ENCODE results near the gene SERPINB3.
A peak's percentile ranks its signal among the peaks of the same experiment; 100 is the strongest.
"Not testable (repeated sequence)": the region's sequence is repeated elsewhere in the genome, so short reads cannot be mapped to it uniquely, and the experiment has no call there.

Gene SERPINB3

DNA sequence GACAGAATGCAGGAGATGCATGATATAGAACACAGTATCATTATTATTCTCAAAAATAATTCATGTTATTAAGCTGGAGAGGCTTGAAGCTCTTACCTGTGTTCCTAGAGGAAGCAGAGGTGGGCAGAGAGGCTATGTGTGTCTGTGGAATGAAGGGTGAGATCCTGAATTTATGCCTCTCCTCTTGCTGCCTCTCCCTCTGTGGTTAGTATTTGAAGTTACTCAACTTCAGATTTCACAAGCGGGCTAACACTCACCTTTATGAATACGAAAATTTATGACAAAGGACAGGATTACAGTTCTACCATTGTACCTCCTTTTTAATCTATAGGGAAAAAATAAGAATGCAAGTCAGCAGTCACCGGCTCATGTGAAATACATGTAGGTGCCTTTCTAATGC is at the start of gene SERPINB3:
Gene SERPINB3 (minus strand): TSS at position 144 of the 400 bp plus-strand sequence. CDS start 677 bp downstream, outside the sequence.
- FAIRE-seq = not testable (repeated sequence)

DNA sequence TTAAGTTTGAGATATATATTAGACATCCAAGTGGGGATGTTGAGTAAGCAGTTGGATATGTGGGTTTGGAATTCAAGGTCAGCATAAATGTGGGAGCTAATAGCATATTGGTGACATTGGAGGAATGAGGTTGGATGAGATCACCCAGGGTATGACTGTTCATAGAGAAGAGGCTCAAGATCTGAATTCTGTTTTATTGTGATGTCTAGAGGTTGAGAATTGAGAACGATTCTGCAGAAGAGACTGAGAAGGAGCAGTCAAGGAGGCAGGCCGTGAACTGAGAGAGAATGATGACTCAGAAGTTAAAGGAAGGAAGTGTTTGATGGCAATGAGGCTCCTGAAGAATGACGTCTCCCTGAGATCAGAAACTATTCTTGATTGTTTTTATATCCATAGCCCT is 47.0 kb upstream of the SERPINB3 start:
- FAIRE-seq = no peak

DNA sequence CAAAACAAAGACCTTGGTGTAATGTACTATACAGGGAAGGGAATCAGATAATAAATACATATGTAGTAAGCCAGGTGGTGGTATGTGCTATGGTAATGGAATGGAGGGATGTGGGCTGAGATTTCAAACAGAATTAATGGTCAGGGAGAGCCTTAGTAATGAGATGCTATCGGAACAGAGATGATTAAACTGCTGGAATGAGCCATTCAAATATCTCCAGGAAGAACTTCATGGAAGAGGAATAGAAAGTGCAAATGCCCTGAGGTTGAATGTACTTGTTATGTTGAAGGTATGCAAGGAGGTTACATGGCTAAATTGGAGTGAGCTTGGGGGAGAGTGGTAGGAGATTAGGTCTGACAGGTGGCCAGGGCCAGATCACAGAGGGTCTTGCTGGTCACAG is 46.1 kb upstream of the SERPINB3 start:
- FAIRE-seq = no peak

DNA sequence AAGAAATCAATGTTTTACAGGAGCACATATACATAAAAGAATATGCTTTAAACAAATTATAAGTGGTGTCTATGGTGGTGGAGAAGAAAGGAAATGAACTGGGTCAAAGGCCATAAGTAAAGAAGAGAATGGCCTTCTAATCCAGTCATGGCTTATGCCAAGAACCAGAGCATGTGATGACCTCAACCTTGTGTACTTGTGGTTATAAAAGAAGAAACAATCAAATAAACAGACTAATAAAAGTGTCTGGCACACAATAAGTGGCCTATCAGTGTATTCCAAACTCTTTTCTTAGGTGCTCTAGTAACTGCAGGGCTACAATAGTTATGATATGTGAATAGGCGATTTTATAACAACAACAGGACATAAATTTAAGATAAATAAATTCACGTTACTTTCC is 43.7 kb upstream of the SERPINB3 start:
- FAIRE-seq = no peak

DNA sequence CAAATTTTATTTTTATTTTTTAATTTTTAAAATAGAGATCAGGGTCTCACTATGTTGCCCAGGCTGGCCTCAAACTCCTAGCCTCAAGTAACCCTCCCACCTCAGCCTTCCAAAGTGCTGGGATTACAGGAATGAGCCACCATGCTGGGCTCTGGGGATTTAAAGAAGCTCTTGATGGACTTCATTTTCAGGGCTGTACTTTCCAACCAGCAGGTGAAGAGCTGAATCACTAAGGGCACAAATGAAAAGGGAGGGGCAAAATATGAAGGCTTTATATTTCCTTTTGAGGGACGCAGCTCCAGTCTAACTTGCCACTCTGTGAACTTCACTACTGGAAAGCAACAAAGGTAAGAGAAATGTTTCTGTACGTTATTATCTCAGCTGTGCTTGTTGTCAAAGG is 41.0 kb upstream of the SERPINB3 start, which contains the start of gene SERPINB11:
Gene SERPINB11 (plus strand): TSS at position 301 of the 400 bp plus-strand sequence. CDS start 7,234 bp downstream, outside the sequence.
- no peak for FAIRE-seq

DNA sequence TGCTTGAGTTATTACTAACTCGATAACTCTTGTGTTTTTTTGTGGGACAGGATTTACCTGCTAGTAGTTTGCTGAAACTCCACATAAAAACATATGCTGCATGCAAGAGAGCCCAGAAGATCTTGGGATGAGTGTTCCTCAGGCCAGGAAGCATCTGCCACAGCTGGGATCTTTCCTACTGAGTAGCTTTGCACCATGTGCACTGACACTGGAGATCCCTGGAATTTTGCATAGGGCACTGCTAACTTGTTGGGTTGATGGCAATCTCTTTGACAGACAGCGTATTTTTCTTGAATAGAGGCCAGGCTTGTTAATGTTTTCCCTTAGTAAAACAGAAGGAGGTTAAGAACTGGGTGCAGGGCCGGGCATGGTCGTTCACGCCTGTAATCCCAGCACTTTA is 40.3 kb upstream of the SERPINB3 start:
- no peak for FAIRE-seq

DNA sequence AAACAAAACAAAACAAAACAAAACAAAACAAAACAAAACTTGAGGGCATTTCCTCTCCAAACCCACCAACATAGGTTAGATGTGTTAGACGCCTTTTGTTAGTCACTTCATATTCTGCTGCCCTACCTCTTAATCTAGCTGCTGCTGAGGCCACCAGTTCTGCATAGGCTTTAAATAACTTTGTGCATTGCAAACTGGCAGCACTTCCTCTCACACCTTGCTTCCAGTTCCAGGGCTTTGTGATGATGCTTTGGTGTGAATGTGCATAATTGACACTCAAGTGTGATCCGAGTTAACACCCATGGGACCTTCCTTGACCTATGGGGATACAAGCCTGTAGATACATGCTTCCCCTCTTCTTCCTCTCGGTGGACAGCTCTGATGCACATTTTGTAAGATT is 38.8 kb upstream of the SERPINB3 start:
- FAIRE-seq = no peak

DNA sequence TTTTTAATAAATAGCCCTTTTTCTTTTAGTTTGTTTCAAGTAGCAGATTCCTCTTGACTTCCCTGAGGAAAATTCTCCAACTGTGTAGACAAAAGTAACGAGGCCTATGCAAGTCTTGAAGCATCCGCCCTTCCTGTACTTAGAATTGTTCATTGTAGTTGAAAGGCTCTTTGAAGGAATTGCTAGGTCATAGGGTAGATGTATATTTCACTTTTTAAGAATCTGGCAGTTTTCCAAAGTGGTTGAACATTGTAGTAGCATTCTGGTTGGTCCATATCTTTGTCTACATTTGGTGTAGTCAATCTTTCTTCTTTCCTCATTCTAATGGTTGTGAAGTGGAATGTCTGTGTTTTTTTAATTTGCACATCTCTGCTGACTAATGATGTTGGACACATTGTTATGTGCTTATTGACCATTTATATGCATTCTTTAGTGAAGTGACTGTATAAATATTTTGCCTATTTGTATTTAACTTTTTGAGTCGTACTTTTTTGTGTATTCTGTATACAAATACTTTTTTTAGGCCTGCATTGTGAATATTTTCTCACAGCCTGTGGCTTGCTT is 35.5 kb upstream of the SERPINB3 start:
- FAIRE-seq = peak; percentile 75

DNA sequence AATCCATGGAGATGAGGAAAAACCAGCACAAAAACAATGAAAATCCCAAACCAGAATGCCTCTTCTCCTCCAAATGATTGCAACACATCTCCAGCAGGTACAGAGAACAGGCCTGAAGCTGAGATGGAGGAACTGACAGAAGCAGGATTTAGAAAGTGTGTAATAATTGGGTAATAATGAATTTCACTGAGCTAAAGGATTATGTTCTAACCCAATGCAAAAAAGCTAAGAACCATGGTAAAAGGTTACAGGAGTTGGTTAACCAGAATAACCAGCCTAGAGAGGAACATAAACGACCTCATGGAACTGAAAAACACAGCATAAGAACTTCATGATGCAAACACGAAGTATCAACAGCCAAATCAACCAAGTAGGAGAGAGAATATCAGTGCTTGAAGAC is 27.4 kb upstream of the SERPINB3 start:
- FAIRE-seq = no peak

DNA sequence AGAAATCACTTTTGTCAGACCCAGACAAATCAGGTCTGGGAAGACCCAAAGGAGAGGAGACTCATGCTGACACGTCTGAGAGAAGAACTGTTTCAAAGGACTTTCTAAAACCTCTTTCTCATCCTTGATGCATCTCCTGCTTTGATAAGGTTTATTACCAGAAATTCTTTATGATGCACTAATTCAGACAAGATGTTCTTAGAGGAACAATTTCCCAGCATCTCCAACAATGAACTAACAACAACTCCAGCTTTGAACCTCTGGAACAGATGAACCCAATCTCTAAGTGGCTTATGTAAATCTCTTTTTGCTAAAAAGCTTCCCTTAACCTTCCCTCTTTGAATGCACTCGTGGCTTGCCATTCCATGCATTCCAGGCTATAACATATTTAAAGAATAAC is 25.2 kb upstream of the SERPINB3 start:
- no peak for FAIRE-seq

DNA sequence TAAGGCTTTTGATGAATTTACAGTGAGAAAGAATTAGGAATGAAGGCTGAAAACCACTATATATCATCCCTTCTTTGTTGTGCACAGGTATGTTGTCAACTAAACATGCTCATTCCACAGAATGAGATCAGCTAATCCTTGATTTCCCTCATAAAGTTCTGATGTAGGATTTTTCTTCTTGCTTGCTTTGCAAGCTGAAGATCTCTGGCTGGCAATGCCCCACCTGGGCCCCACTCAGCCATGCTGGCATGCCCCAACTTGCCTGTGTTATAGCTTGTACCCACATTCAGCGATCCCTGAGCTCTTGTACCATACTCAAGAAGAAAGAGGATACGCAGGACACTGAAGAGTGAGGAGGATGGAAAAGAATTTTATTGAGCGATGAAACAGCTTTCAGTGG is 23.0 kb upstream of the SERPINB3 start:
- no peak for FAIRE-seq

DNA sequence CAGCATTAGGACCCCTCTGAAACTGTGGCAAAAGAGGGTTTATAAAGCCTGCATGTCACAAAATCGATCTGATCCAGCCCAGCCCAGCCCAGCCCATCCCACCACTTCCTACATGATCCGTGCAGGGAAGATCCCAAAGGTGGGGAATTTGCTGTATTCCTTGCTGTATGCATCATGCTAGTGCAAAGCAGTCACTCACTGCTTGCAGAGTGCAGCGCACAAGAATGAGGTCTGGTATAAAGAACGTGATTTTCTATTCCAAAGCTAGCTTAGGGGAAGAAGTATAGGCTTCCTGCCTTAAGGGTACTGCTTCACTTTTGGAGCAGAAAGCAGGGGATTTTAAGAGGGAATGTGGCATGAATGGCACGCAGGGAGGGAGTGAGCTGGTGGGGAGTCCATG is 22.2 kb upstream of the SERPINB3 start:
- FAIRE-seq = no peak

DNA sequence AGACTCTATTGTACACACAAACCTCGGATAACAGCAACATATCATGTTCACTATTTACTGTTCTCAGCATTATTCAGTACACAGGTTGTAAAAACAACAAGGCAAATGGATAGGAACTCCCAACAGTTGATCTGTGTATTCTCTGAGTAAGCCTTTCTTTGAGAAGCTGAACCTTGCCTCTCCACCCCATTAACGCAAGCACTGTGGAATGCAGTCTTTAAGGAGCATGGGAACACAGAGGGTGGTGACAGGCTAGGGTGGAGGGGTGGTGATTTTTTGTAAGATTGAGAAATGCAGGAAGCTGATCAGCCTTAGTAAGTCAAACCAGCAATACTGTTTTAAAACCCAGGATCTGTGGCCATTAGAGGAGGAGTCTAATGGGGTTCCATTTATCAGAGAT is 21.5 kb upstream of the SERPINB3 start:
- no peak for FAIRE-seq

DNA sequence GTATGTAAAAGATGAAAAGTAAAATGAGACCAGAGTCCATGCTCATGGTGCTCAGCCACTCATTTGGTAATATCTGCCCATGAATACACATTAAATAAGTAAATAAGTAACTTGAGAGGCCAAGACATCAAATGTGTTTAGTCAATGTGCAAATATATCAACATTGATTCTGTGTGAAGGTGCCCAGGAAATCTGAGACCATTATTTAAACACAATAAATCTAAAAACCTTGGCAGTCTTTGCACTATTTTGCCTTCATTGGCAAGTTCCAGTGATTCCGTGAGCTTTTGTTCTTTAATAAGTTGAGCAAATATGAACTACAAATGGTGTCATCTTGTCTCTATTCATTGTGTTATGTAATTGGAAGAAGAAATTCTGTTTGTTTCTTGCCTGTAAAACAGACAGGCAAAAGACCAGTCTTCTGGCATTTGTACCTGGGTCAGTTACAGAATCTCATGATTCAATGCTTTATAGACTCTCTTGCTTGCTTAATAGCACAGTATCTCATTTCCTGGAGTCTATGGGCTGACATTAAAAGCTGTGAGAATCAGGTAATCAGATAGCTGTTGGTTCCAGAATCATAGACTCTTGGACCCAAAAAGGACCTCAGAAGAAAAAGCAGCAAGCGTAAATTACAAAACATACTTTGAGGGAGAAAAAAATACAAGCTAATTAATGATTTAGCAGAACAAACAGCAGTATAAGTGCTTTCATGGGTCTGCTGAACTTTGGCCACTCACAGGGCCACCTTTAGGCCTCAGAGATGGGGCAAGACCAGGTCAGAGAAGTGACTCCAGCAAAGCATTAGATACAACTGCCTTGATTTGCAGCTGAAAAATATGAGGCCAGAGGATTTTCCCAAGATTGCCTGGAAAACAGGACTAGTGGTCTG is 20.0 kb upstream of the SERPINB3 start:
- peak; percentile 51 for FAIRE-seq

DNA sequence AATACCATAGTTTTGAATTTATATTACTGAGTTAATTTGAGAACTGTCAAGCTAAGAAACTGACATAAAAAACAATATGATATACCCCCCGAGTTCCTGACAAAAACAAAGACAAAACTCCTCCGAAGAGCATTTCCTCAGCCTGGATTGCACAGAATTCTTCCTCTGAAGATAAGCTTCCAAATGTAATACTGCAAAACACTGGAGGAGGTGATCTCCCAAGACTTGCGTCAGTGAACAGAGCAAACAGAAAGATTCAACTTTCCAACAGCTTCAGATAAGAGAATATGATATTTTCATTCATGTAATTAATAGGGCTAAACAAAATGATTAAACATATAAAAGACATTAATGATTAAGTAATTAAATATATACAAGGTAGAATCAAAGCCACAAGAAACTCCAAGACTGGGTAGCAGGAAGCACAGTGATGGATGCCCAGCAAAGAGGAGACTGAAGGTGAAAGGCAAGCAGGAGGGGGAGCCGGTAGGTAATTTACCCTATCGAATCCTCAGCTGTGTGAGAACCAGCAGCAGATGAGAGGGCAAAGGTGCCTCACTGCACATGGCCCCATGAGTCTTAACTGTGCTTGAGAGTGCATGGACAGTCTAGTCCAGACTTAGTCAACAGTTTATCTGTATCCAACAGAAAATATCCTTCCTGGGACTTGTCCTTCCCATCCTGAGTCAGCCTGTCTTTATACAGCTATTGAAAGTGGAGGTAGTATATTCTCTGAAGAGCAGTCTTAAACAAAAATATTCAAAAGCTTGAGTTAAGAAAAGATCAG is 18.3 kb upstream of the SERPINB3 start:
- no peak for FAIRE-seq

DNA sequence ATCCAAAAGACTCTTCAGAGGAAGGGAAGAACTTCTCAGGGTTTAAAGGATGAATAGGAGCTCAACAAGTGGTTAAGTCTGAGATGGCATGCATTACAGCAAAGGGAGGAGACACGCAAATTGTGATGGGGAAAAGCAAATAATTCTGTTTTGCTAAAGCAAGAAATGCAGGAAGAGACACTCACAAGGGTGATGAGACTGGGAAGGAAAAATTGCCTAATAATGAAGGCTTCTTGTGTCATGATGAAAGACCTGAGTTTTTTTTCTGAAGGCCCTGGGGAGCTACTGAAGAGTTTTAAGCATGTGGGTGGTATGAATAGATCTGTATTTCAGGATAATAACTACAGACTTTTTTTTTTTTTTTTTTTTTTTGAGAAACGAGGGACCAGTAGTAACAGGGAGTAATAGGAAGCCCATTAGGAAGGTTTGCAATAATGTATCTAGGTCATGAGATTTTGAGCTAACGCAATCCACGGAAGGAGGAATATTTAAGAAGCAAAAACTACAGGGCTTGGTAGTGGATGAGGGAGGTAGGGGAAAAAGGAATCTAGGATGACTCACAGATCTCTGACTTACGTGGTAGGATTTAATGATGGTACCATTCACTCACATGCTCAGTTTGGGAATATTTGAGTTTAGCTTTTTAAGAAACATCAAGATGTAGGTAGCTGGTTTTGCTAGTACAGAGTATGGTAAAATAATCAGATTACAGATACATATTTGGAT is 16.0 kb upstream of the SERPINB3 start:
- no peak for FAIRE-seq

DNA sequence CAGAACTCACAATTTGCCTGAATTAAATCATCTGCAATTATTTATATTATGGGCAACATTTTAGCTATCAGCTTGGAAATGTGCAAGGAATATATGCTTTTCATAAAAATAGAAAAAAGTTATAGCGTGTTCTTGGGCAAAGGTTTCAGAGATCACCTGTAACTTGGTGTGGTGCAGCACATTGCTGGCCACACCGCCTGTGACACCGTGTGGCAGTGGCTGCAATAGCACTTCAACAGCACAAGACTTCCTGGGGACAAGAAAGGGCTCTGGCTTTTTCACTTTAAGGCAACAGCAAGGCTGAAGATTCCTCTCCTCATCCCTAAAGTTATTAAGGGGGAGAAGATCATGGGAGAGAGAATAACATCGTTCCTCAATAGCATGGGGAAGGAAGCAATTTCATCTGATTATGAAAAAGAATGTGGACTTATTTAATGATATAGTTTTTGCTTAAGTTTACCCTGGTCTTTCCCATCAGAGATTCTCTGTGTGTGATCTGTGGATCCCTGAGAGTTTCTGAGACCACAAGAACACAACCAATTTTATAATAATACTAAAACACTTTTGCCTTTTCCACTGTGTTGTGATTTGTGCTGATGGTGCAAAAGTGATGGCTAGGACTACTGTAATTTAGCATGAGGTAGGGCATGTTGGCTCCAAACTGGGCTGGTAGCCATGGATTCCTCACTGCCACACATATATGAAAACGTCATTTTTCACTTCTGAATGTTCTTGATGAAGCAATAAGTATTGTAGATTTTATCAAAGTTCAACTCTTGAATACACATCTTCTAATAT is 15.0 kb upstream of the SERPINB3 start:
- FAIRE-seq = no peak

DNA sequence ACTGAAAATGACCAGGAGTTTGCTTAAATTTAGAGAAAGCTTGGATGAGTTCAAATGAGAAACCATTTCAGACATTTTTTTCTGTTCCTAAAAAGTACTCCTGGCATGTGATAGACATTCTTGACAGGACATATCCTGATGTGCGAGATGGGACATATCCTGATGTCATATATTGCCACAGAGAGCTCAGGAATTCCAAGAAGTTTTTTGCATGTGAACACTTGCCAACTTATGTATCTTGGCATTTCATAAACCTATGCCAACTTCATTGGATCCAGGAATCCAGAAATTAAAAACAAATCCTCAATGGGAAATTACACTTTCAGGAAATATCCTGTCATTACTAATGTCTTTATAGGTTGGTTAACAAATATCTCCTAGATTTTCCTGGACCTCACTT is 2.9 kb upstream of the SERPINB3 start:
- FAIRE-seq = no peak

DNA sequence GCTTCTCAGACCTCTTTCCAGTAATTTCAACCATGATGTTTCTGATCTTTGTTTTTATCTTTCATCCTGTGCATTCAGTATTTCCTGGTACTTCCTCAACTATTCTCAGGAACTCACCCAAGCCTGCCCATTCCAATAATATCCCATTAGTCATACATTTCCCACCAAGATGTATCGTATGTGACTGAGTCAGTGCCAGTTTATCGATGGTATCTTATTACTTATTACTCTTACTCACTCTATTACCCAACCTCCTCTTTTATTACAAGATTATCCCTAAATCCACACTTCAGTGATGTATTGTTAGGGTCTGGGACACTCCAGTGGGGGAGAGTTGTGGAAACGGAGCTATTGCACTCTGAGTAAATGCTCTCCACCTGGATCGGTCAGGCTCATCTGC is 2.8 kb downstream of the SERPINB3 start:
- not testable (repeated sequence) for FAIRE-seq

DNA sequence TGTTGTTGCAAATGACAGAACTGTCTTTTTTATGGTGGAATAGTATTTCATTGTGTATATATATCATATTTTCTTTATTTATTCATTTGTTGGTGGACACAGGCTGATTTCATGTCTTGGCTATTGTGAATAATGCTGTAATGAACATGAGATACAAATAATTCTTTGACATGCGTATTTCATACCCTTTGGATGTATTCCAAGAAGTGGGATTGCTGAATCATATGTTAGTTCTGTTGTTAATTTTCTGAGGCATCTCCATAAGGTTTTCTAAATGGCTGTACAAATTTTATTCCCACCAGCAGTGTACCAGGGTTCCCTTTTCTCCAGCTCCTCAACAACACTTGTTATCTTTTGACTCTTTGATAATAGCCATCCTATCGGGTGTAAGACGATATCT is 11.4 kb downstream of the SERPINB3 start:
- FAIRE-seq = not testable (repeated sequence)

DNA sequence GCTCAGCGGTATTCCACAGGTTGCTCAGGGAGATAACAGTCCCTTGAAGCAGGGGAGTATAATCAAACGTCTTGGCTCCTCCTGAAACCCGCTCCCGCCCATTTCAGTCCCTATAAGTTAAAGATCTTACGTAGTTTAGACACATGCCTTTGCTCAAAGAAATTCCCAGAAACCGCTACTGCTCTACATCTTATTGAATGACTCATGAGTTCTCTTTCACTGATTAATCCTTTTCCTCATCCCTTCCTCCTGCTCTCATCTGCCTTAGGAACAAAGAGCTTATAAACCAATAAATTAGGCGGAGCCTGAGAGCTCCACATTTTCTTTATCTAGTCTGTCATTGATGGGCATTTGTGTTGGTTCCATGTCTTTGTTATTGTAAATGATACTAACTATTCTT is 13.5 kb downstream of the SERPINB3 start:
- no peak for FAIRE-seq

DNA sequence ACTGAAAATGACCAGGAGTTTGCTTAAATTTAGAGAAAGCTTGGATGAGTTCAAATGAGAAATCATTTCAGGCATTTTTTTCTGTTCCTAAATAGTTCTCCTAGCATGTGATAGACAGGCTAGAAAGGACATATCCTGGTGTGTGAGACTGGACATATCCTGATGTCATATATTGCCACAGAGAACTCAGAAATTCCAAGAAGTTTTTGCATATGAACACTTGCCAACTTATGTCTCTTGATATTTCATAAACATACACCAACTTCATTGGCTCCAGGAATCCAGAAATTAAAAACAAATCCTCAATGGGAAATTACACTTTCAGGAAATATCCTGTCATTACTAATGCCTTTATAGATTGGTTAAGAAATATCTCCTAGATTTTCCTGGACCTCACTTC is 14.8 kb downstream of the SERPINB3 start:
- FAIRE-seq = no peak
